Central memory CD8-positive, alpha-beta T cell (primary cell): ENCODE data around the gene ESYT2.

Experiments used
- ATAC-seq: fragments of 150-1000 bp; cut with Tn5 transposase; replicated peaks from 2 replicates; pipeline ENCODE4 v1.10.0; 2022; ENCODE audit warnings: mild to moderate bottlenecking, moderate FRiP score, moderate number of reproducible peaks; ENCODE audit not compliant: poor library complexity, severe bottlenecking; ENCODE audit errors: extremely low read depth
- DNase-seq, 2 donors: peaks; one replicate each; pipeline ENCODE4 v3.0.0; 2021; ENCODE audit warnings: low spot score in 2 of 2
- H3K27ac Mint-ChIP-seq: one replicate; pipeline ENCODE4 v1.8.0; 2022; ENCODE audit warnings: low read depth, mild to moderate bottlenecking, moderate library complexity, mixed read lengths
- H3K27me3 Mint-ChIP-seq: one replicate; pipeline ENCODE4 v1.8.0; 2022; ENCODE audit warnings: mixed read lengths
- H3K36me3 Mint-ChIP-seq: one replicate; pipeline ENCODE4 v1.8.0; 2022; ENCODE audit warnings: mild to moderate bottlenecking, moderate library complexity, mixed read lengths; ENCODE audit not compliant: insufficient read depth
- H3K4me1 Mint-ChIP-seq: one replicate; pipeline ENCODE4 v1.8.0; 2022; ENCODE audit warnings: mixed read lengths
- H3K4me3 Mint-ChIP-seq: one replicate; pipeline ENCODE4 v1.8.0; 2022; ENCODE audit warnings: mild to moderate bottlenecking, moderate library complexity, mixed read lengths
- H3K9me3 Mint-ChIP-seq: one replicate; pipeline ENCODE4 v1.8.0; 2022; ENCODE audit warnings: mixed read lengths

The ESYT2 gene

DNA sequence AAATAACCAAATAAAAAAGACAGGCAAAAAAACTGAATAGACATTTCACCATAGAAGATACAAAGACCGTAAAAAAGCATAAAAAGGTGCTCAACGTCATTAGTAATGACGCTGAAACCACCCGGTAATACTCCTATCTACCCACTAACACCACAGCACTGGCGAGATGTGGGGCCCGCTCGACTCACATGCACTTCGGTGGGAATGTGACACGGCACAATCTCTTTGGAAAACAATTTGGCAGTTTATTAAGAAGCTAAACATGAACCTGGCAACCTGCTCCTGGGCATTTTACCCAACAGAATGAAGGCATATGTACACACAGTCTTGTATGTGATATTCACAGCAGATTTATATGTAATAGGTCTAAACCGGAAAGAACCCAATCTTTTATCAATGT, 81.9 kb downstream of the ESYT2 start:
- Mint-ChIP-seq H3K27me3 (no peaks in the 10 kb centered on the region), H3K9me3 (no peaks in the 10 kb centered on the region), H3K27ac (no peak overlapping the region), H3K36me3 (peaks cover 45% of the 10 kb centered on the region), H3K4me3 (no peak overlapping the region), H3K4me1 (no peaks in the 10 kb centered on the region)
- no peak for ATAC-seq
- DNase-seq: no peak

DNA sequence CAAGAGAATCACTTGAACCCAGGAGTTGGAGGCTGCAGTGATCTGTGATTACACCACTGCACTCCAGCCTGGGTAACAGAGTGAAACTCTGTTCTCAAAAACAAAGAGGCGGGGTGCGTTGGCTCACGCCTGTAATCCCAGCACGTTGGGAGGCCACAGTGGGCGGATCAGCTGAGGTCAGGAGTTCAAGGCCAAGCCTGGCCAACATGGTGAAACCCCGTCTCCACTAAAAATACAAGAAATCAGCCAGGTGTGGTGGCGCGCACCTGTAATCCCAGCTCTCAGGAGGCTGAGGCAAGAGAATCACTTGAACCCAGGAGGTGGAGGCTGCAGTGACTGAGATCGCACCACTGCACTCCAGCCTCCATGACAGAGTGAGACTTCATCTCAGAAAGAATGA, 82.4 kb downstream of the ESYT2 start:
- DNase-seq (no peak), ATAC-seq (no peak)
- Mint-ChIP-seq H3K9me3 (no peaks in the 10 kb centered on the region), H3K36me3 (peaks cover 47% of the 10 kb centered on the region), H3K4me3 (no peak overlapping the region), H3K27me3 (no peaks in the 10 kb centered on the region), H3K27ac (no peak overlapping the region), H3K4me1 (no peaks in the 10 kb centered on the region)

DNA sequence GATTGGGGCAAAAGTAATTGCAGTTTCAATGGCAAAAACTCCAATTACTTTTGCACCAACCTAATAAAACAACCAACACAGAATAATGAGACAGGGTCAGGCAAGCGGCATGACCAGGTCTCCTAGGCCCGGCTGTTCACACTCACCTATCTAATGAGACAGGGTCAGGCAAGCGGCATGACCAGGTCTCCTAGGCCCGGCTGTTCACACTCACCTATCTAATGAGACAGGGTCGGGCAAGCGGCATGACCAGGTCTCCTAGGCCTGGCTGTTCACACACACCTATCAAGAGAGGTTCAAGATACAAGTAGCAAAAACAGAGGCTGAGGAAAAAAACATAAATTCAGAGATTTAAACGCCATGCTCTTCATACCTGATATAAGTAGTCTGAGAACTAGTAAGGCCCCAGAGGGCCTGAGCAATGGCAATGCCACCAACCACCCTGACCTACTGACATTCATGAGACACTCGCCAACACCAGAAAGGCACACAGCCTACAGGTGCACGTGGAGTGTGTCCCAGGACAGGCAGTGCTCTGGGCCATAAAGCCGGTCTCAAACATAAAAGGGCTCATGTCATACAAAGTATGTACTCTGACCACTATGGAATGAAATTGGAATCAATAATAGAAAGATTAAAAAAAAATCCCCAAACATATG, 84.1 kb downstream of the ESYT2 start:
- Mint-ChIP-seq H3K4me1 (peaks cover 7% of the 10 kb centered on the region), H3K4me3 (no peak overlapping the region), H3K27me3 (no peaks in the 10 kb centered on the region), H3K9me3 (no peaks in the 10 kb centered on the region), H3K27ac (peak overlapping the region; percentile 38), H3K36me3 (peaks cover 55% of the 10 kb centered on the region)
- no peak for ATAC-seq
- DNase-seq: no peak

DNA sequence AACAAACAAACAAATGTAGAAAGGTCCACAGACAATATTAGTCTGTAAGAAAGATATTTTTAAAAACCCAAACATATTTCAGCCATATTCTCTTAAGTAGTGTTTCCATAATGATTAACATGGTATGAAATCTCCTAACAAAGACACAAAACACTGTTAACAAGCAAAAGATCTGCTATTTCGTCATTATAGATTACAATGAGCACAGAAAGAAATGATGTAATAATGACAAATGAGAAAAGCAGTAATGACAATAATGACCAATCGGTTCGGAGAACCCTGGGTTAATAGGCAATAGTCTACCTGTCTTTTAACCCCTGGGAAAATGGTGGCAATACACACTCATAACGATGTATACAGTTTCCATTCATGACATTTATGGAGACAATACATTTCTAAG, 85.2 kb downstream of the ESYT2 start:
- peaks cover 58% of the 10 kb centered on the region for H3K36me3 Mint-ChIP-seq
- DNase-seq: no peak
- H3K27ac Mint-ChIP-seq: no peak overlapping the region

DNA sequence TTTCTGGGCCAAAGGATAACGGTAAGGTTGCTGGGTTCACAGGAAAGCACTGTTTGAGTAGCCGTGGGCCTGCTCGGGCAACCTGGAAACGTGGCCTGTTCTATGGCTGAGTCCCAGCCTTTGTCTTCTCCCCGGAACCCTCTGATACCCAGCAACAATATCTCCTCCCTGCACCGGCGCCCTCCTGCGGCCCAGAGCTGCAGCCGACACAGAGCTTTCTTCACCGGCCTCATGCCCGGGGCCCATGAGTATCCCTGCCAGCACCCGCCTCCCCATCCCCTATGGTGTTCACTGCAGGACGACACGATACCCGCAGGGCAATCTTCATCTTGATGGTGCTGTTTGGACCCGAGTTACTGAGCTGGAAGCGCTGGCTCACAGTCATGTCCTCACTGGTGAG, 86.1 kb downstream of the ESYT2 start:
- no peak for DNase-seq
- peaks cover 62% of the 10 kb centered on the region for H3K36me3 Mint-ChIP-seq
- no peaks in the 10 kb centered on the region for H3K9me3 Mint-ChIP-seq
- H3K27ac Mint-ChIP-seq: no peak overlapping the region
- no peaks in the 10 kb centered on the region for H3K27me3 Mint-ChIP-seq
- no peak for ATAC-seq
- H3K4me3 Mint-ChIP-seq: no peak overlapping the region
- H3K4me1 Mint-ChIP-seq: peaks cover 8% of the 10 kb centered on the region

More for the DNA sequence above, 85.2 kb downstream of the ESYT2 start:
- no peak for ATAC-seq
- Mint-ChIP-seq H3K27me3 (no peaks in the 10 kb centered on the region), H3K9me3 (no peaks in the 10 kb centered on the region), H3K4me1 (peaks cover 8% of the 10 kb centered on the region), H3K4me3 (no peak overlapping the region)

DNA sequence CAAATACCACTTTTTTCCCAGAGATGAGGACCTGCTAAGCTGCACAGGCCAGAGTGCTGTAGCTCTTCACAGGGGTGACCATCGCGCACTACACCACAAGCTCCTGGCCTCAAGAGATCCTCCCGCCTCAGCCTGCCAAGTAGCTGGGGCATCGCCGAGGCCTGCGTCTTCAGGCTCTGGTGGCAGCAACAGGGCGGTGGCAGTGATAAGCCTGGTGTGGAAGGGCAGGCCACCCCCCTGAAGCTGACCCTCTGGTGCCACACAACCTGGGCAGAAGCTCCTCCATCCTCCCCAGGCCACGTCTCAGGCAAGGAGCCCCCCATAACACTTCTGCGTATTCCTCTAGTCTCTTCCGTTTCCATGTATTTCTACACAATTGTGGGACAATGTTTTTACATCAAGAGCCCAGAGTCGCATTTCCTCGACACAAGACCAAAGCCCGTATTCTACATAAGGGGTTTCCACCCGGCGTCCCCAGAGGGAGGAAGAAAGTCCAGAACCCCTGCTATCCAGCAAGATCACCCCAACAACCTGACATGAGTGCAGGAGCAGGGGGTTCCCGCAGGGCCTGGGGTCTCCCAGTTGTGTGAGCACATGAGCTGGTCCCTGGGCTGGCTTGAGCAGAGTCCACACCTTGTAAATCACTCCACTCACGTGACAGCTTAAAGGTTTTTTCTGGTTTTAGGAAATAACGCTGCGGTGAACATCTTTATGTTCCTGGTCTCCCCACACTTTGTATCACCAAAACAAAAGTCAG, 87.1 kb downstream of the ESYT2 start:
- peaks cover 61% of the 10 kb centered on the region for H3K36me3 Mint-ChIP-seq
- no peaks in the 10 kb centered on the region for H3K9me3 Mint-ChIP-seq
- no peak overlapping the region for H3K27ac Mint-ChIP-seq
- DNase-seq: no peak
- H3K27me3 Mint-ChIP-seq: no peaks in the 10 kb centered on the region
- no peak overlapping the region for H3K4me3 Mint-ChIP-seq
- peaks cover 8% of the 10 kb centered on the region for H3K4me1 Mint-ChIP-seq
- no peak for ATAC-seq

DNA sequence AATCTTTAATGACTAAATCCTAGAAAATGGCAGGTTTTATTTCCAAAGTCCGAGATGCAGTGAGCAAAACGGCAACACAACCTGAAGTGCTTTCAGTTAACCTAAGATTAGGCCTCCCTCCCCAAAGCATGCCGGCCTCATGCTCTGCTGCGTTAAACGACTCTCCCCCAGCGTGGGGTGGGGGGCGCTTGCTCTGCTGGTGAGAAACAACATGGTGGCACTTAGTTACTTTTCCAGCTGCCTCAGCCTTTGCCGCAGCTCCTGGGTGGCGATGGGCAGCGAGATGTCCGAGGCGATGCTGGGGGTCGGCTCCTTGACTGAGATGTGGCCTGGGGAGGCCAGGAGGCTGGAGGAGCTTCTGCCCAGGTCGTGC, 88.0 kb downstream of the ESYT2 start:
- peaks cover 8% of the 10 kb centered on the region for H3K4me1 Mint-ChIP-seq
- H3K9me3 Mint-ChIP-seq: no peaks in the 10 kb centered on the region
- H3K36me3 Mint-ChIP-seq: peaks cover 65% of the 10 kb centered on the region
- DNase-seq: no peak
- ATAC-seq: no peak
- H3K27ac Mint-ChIP-seq: no peak overlapping the region
- H3K27me3 Mint-ChIP-seq: no peaks in the 10 kb centered on the region
- H3K4me3 Mint-ChIP-seq: no peak overlapping the region

DNA sequence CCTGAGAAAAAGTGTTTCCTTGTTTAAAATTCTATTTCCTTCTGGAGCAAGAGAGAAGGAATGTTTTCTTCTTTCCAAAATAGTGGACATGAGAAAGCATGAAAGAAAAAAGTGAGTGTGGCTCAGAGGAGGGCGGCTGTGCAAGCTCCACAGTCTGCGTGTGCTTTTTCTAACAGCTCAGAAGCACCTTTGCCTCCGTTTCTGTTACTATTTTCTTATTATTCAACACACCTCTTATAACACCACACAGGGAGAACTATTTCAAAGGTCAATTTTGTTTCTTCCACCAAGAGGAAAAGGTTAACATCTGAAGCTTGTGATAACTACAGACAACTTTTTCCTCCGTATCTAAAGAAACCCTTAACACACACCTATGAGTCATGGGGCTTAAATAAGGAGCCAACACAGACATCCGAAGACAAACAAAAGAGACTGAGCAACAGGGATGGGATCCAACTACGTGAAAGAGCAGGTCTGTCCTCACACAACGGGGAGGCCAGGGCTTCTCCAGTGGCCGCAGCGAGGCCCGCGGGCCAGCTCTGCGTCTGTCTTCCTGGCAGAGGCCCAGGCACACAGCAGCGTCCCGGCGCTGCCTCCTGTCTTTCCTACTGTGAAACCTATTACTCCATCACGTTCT, 88.5 kb downstream of the ESYT2 start:
- no peak for ATAC-seq
- peak overlapping the region; percentile 59 for H3K27ac Mint-ChIP-seq
- peaks cover 64% of the 10 kb centered on the region for H3K36me3 Mint-ChIP-seq
- H3K27me3 Mint-ChIP-seq: no peaks in the 10 kb centered on the region
- H3K9me3 Mint-ChIP-seq: no peaks in the 10 kb centered on the region
- H3K4me1 Mint-ChIP-seq: peaks cover 8% of the 10 kb centered on the region
- DNase-seq: no peak
- no peak overlapping the region for H3K4me3 Mint-ChIP-seq

DNA sequence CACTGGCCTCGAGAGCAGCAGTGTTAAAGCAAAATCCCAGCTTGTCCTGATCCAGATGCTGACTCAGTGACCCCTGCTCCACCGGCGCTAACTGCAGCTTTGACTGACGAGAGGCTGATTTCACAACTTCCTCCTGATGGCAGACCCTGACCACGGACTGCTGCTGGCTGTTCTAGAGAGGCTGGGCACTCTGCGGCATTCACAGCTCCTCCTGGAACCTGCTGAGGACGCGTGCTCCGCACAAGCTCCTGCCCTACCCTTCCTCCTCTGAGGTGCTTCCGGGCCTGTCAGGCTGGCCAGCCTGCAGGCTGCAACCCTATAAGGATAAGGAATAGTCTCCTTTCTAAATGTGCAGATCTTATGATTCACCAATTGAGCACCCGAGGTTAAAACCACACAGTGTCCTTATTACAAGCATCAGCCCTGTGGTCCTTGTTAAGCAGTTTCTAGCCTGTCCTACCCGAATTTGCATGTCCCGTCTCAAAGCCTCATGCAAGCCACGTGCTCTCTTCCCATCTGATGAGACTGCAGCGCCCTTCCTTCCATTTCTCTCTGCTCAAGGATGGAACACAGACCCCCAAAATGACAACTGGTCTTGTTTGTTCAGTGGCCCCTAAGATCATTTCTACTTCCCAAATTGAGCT, 89.2 kb downstream of the ESYT2 start:
- DNase-seq: no peak
- Mint-ChIP-seq H3K4me1 (peaks cover 8% of the 10 kb centered on the region), H3K4me3 (no peak overlapping the region), H3K27me3 (no peaks in the 10 kb centered on the region), H3K9me3 (no peaks in the 10 kb centered on the region), H3K27ac (peak overlapping the region; percentile 59), H3K36me3 (peaks cover 62% of the 10 kb centered on the region)
- ATAC-seq: no peak

DNA sequence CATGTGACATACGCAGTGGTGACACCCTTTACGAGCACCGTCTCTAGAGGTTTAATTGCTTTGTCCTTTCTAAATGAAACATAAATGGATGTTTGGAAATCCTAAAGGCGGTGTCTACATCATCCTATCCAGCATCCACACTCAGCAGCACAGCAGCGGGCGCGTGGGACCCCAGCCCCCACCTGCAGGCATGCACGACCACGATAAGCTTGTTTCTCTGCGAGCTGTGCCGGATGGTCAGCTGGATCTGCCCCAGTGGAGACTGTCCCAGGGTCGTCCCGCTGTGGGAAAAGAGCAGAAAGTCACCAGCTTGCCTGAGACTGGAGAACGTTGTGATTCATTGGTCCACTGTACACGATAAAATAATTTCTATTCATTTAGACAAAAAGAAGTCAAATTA, 90.5 kb downstream of the ESYT2 start:
- Mint-ChIP-seq H3K27ac (no peak overlapping the region), H3K27me3 (no peaks in the 10 kb centered on the region), H3K4me3 (no peak overlapping the region), H3K4me1 (peaks cover 8% of the 10 kb centered on the region), H3K36me3 (peaks cover 66% of the 10 kb centered on the region), H3K9me3 (no peaks in the 10 kb centered on the region)
- no peak for ATAC-seq
- no peak for DNase-seq

DNA sequence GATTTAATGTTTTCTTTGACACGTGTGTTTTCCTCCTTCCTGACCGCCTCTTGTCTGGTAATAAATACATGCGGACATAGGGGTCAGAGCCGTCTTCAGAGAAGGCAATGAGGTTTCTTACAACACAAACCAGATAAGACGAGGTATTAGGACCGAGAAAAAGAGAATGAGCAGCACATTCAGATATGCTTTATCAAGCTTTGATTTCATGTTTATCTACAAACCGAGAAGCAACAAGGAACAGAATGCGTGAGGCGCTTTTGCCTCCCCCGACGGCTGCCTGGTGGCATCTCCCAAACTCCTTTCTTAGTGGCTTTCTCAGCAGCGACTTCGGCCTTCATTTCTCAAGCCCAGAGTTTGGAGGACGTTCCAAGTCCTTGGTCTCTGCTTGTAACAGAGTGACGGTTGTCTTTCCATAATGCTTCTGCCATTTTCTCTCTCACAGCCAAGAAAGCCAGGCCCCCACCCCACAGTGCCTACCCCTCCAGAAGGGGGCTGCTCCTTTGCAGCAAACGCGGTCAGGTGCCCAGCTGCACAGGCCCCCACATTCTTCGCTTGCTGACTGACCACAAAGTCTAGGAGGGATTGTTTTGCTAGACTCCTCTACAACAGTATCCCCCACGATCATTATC, 92.1 kb downstream of the ESYT2 start:
- DNase-seq: no peak
- peak overlapping the region; percentile 32 for H3K27ac Mint-ChIP-seq
- H3K36me3 Mint-ChIP-seq: peaks cover 52% of the 10 kb centered on the region

DNA sequence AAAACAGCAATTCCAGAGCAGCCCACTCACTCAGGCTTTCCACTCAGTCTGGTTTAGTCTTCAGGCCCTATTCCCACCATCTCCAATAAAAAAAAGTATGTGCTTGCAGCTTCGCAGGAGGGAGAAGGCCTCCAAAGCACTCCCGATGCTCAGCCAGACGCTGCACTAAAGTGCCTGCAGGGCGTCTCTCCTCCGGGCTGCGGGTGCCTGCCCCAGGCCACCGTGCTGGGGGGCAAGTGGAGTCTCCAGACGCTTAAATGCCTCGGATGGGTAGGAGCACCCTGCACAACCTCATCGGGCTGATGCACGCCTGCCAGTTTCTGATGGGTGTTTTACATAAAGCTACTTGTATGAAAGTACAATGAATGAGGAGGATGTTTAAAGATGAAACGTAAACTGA, 93.4 kb downstream of the ESYT2 start:
- Mint-ChIP-seq H3K4me1 (peaks cover 8% of the 10 kb centered on the region), H3K4me3 (no peak overlapping the region), H3K27ac (no peak overlapping the region), H3K27me3 (no peaks in the 10 kb centered on the region), H3K36me3 (peaks cover 50% of the 10 kb centered on the region), H3K9me3 (no peaks in the 10 kb centered on the region)
- no peak for ATAC-seq
- DNase-seq: no peak

More for the DNA sequence above, 92.1 kb downstream of the ESYT2 start:
- H3K4me3 Mint-ChIP-seq: no peak overlapping the region
- H3K27me3 Mint-ChIP-seq: no peaks in the 10 kb centered on the region
- H3K4me1 Mint-ChIP-seq: peaks cover 8% of the 10 kb centered on the region
- no peaks in the 10 kb centered on the region for H3K9me3 Mint-ChIP-seq
- ATAC-seq: no peak
